DMS 273 (cell line): ENCODE results near the gene GALNT14.

Experiments used
- DNase-seq: peaks from one replicate; lab custom pipeline; 2025; ENCODE audit not compliant: unreplicated experiment; lab: John Stamatoyannopoulos, UW

GALNT14 gene

GRCh38 chr2:30981096-30981495, 157.1 kb downstream of the GALNT14 start:
- no peak for DNase-seq

GRCh38 chr2:30979822-30980245, 158.4 kb downstream of the GALNT14 start:
- DNase-seq: peak; percentile 12

GRCh38 chr2:30978854-30979253, 159.4 kb downstream of the GALNT14 start:
- no peak for DNase-seq

GRCh38 chr2:30978044-30978443, 160.2 kb downstream of the GALNT14 start:
- no peak for DNase-seq

GRCh38 chr2:30975156-30975555, 163.1 kb downstream of the GALNT14 start:
- no peak for DNase-seq

GRCh38 chr2:30974554-30974953, 163.7 kb downstream of the GALNT14 start:
- no peak for DNase-seq

GRCh38 chr2:30974092-30974491, 164.1 kb downstream of the GALNT14 start:
- no peak for DNase-seq

- DNase-seq: no peak
Observed at GRCh38 chr2:30971231-30972025, 166.8 kb downstream of the GALNT14 start.

- no peak for DNase-seq
Observed at GRCh38 chr2:30968660-30969397, 169.4 kb downstream of the GALNT14 start.

- no peak for DNase-seq
Observed at GRCh38 chr2:30966786-30967185, 171.5 kb downstream of the GALNT14 start.

- no peak for DNase-seq
Observed at GRCh38 chr2:30965022-30965531, 173.2 kb downstream of the GALNT14 start.

GRCh38 chr2:30964334-30965005, 173.8 kb downstream of the GALNT14 start:
- DNase-seq: no peak

GRCh38 chr2:30963184-30963583, 175.1 kb downstream of the GALNT14 start:
- no peak for DNase-seq

GRCh38 chr2:30960213-30960612, 178.0 kb downstream of the GALNT14 start:
- DNase-seq: no peak

GRCh38 chr2:30959653-30960052, 178.6 kb downstream of the GALNT14 start:
- DNase-seq: no peak

- DNase-seq: no peak
Observed at GRCh38 chr2:30958918-30959265, 179.3 kb downstream of the GALNT14 start.

- DNase-seq: no peak
Observed at GRCh38 chr2:30958193-30958917, 179.9 kb downstream of the GALNT14 start.

GRCh38 chr2:30957591-30957990, 180.6 kb downstream of the GALNT14 start:
- DNase-seq: no peak

- no peak for DNase-seq
Observed at GRCh38 chr2:30956995-30957394, 181.2 kb downstream of the GALNT14 start.

GRCh38 chr2:30955516-30956132, 182.6 kb downstream of the GALNT14 start:
- DNase-seq: no peak

GRCh38 chr2:30950339-30950738, 187.9 kb downstream of the GALNT14 start:
- DNase-seq: no peak
